Measurements from ENCODE around the gene ATP13A4. TPM values are rescaled to one million over a fixed set of nuclear protein-coding genes. Genes with fewer than 3 reads are reported as not detected.
"Not testable (repeated sequence)": the region's sequence is repeated elsewhere in the genome, so short reads cannot be mapped to it uniquely, and the experiment has no call there.

ATP13A4 gene
- total RNA-seq, 1 donor from 2014 or later = 0.15 TPM

GRCh38 chr3:193559100-193559499 lies 4.4 kb upstream of the ATP13A4 start:
- DNase-seq (ENCODE audit: low read depth) = no peak

- DNase-seq (ENCODE audit: low read depth) = peak; percentile 45
Measured at GRCh38 chr3:193556841-193557240, 2.1 kb upstream of the ATP13A4 start.

- DNase-seq (ENCODE audit: low read depth) = no peak
Measured at GRCh38 chr3:193553586-193553985, 1.1 kb downstream of the ATP13A4 start.

- DNase-seq (ENCODE audit: low read depth) = no peak
Measured at GRCh38 chr3:193552923-193553322, 1.8 kb downstream of the ATP13A4 start.

- no peak for DNase-seq (ENCODE audit: low read depth)
Measured at GRCh38 chr3:193548406-193548805, 6.3 kb downstream of the ATP13A4 start.

- DNase-seq (ENCODE audit: low read depth) = no peak
Measured at GRCh38 chr3:193546129-193546528, 8.6 kb downstream of the ATP13A4 start.

GRCh38 chr3:193545304-193545703 lies 9.4 kb downstream of the ATP13A4 start:
- no peak for DNase-seq (ENCODE audit: low read depth)

GRCh38 chr3:193544289-193544688 lies 10.4 kb downstream of the ATP13A4 start:
- no peak for DNase-seq (ENCODE audit: low read depth)

- DNase-seq (ENCODE audit: low read depth) = no peak
Measured at GRCh38 chr3:193530231-193531165, 24.2 kb downstream of the ATP13A4 start.

GRCh38 chr3:193526085-193526484 lies 28.6 kb downstream of the ATP13A4 start:
- DNase-seq (ENCODE audit: low read depth) = not testable (repeated sequence)

- DNase-seq (ENCODE audit: low read depth) = no peak
Measured at GRCh38 chr3:193522473-193522872, 32.2 kb downstream of the ATP13A4 start.

- no peak for DNase-seq (ENCODE audit: low read depth)
Measured at GRCh38 chr3:193520738-193521137, 34.0 kb downstream of the ATP13A4 start.

- DNase-seq (ENCODE audit: low read depth) = no peak
Measured at GRCh38 chr3:193515966-193516365, 38.7 kb downstream of the ATP13A4 start.

- DNase-seq (ENCODE audit: low read depth) = no peak
Measured at GRCh38 chr3:193510154-193510553, 44.5 kb downstream of the ATP13A4 start.

- peak; percentile 12 for DNase-seq (ENCODE audit: low read depth)
Measured at GRCh38 chr3:193509103-193509965, 45.4 kb downstream of the ATP13A4 start.

- DNase-seq (ENCODE audit: low read depth) = no peak
Measured at GRCh38 chr3:193508108-193508507, 46.6 kb downstream of the ATP13A4 start.

GRCh38 chr3:193507566-193507965 lies 47.1 kb downstream of the ATP13A4 start:
- DNase-seq (ENCODE audit: low read depth) = no peak

GRCh38 chr3:193506921-193507320 lies 47.8 kb downstream of the ATP13A4 start:
- no peak for DNase-seq (ENCODE audit: low read depth)

GRCh38 chr3:193502871-193503270 lies 51.8 kb downstream of the ATP13A4 start:
- DNase-seq (ENCODE audit: low read depth) = no peak

- no peak for DNase-seq (ENCODE audit: low read depth)
Measured at GRCh38 chr3:193499801-193500485, 54.8 kb downstream of the ATP13A4 start.

- no peak for DNase-seq (ENCODE audit: low read depth)
Measured at GRCh38 chr3:193499136-193499770, 55.4 kb downstream of the ATP13A4 start.

All from renal cortical epithelial cell (primary cell).